GM15510 (cell line): ENCODE results near the gene CDH4.

Experiments used
- POLR2A ChIP-seq: IDR thresholded peaks from 3 replicates; pipeline ENCODE4 v1.6.1; 2011; ENCODE audit warnings: borderline replicate concordance; ENCODE audit not compliant: insufficient read length; ENCODE audit errors: extremely low read depth

CDH4 gene

GRCh38 chr20:61770113-61770585 lies 518.1 kb downstream of the CDH4 start:
- TF ChIP-seq POLR2A = no peak

- no peak for TF ChIP-seq POLR2A
These were observed 519.8 kb downstream of the CDH4 start for GRCh38 chr20:61771805-61772350.

DNA sequence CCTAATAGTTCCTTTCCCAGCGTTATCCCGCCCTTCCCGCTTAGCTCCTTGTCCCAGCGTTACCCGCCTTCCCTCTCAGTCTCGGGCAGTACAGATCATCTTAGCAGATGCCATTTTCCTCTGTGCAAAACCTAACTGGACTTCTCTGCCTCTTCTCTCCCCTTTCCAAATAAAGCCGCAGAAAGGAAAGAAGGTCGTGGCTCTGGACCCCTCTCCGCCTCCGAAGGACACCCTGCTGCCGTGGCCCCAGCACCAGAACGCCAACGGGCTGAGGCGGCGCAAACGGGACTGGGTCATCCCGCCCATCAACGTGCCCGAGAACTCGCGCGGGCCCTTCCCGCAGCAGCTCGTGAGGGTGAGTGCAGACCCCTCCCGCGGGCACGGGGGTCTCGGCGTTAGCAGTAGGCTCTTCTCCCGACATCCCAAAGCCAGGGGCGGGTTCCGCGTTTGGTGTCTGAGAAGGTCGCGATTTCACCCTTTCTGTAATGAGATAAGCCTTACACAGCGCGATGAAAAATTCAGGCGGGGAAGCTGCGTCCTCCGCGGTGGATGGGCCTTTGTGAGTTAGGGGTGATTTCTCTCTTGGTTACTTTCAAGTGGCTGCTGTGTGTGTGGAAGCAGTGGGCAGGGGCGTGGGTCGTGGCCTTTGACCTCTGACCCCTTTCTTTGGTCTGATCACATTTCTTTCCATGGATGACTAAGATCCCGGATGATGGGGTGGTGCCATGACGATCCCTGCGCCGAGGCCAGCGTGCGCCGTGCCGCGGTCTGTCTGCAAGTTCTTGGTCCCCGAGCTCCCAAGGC lies 521.0 kb downstream of the CDH4 start:
- no peak for TF ChIP-seq POLR2A

DNA sequence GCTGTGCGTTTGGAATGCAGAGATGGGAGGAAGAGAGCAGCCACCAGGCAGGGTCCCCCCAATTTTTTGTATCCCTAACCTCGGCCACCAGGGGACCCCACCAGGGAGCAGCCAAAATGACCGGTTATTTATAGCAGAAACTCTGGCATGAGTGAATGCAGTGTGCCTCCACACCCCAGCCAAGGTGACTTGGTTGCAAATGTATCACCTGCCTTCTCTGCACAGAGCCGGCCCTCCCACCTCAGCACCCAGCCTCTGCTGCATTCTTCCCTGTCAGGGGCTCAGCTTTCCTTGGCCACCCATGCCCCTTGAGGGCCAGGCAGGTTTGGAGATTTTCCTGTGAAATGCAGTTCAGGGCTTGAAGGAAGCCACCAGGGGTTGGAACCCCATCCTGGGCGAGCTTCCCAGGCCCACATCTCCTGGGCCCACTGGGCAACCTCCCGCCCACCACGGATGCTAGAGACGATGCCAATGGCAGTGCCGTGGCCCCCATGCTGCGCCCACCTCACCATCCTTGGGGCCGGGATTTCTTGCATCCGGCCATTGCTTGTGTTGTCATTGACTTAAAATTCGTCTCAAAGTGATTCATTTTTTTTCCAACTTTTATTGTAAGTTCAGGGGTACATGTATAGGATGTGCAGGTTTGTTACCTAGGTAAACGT lies 522.0 kb downstream of the CDH4 start:
- TF ChIP-seq POLR2A = no peak

DNA sequence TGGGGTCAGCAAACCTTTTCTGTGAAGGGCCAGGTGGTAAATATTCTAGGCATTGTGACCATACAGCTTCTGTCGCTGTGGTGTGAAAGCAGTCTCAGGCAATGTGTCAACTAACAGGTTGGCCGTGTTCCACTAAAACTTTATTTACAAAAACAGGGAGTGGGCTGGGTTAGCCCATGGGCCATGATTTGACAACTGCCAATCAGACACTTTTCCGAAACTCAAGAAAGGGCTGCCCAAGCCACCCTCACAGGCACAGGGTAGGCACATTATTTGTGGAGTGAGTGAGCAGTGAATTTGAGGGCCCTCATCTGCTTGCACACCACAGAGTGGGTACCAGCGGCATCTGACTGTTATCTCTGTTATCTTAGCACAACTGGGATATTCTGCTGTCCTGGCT lies 523.4 kb downstream of the CDH4 start:
- no peak for TF ChIP-seq POLR2A

GRCh38 chr20:61776491-61777075 lies 524.5 kb downstream of the CDH4 start:
- TF ChIP-seq POLR2A = no peak

DNA sequence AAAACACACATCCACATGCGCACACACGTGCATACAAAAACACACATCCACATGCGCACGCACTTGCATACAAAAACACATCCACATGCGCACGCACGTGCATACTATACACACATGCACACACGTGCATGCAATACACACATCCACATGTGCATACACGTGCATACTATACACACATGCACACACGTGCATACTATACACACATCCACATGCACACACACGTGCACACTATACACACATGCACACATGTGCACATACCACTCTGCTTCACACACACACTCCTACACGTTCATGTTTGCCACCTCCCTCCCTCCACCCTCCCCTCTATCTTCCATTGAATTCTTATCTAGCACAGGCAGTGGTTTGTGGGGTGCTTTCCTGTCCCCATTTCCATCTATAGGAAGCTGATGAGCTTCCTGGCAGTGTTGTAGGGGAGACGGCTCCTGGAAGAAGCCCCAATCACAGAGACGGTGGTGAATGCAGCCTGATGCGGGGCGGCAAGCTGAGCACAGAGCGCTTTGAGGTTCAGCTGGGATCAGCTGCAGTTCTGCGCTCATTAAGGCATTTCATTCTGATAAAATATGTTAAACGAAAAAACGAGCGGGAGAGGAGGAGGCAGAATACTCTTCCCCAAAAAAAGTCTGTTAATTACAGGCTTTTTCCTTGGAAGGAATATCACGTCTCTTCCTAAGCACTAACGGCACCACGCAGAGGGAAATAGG lies 525.9 kb downstream of the CDH4 start:
- no peak for TF ChIP-seq POLR2A

DNA sequence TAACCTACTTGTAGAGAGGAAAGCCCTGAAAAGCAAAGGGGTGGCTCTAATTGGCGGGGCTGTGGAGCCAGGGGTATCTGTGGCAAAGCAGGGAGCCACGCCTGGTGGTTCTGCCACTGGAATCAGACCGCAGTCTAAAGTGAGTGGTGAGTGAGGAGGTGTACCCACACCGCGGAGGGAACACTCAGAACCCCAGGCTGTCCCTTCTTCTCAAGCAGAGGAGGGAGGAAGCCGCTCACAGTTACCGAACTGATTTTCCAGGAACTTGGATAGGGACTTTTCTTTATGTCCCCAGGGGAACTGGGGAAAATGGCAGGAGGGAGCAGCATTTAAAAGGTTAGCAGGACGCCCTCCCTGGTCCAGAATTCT lies 526.4 kb downstream of the CDH4 start:
- TF ChIP-seq POLR2A = no peak

GRCh38 chr20:61779176-61779965 lies 527.3 kb downstream of the CDH4 start:
- no peak for TF ChIP-seq POLR2A

DNA sequence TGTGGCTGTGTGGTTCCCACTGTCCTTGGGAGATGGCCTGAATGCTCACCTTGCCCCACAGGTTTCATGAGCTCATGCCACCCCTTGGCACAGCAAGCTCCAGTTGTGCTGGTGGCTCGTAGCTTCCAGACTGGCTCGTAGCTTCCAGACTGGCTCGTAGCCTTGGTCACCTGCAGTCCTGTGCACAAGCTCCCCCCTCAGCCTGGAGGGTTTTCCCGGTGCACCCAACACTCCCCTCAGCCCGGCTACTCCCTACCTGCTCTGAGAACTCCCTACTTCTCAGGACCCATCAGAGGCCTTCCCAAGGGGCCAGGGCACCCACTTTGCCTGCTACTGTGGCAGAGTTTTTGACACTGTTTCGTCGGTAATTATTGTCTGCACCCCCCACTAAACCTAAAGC lies 528.0 kb downstream of the CDH4 start:
- TF ChIP-seq POLR2A = no peak

GRCh38 chr20:61784801-61785566 lies 532.9 kb downstream of the CDH4 start:
- TF ChIP-seq POLR2A = no peak

- TF ChIP-seq POLR2A = no peak
These were observed 533.4 kb downstream of the CDH4 start for GRCh38 chr20:61785567-61785816.

DNA sequence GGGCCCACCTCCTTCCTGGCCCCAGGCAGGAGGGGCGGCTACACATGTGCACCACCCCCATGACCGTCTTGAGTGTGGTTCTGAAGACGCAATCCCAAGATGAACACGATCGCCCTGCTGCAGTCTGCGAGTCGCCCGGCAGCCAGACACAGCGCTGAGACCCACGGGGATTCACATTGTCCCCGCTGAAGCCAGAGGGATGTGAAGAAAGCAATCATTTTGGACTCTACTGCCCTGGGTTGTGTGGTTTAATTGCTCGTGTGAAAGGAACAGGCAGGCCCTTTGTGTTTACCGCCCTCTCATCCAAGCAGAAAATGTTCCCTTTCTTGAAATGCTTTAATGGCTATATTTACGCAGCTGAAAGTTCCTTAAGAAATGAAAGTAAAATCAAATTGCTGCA lies 534.2 kb downstream of the CDH4 start:
- TF ChIP-seq POLR2A = no peak

DNA sequence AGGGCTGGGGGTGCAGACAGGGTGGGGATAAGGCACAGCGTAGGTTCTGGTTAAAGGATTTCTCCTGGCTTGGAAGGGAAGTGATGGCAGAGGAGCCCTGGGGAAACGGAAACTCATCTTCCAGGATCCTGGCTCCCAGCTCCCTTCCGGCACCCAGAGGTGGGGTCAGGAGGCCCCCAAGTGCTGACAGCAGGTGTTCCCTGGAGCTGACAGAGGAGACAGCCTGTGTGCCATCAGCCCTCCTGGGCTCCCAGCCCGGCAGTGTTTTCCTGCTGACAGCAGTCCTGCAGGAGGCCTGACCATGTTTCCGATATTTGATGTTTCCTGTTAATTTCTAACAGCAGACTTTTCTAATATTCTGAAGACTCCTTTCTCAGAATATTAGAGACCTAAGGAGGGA lies 536.3 kb downstream of the CDH4 start:
- no peak for TF ChIP-seq POLR2A
